NT2/D1 (cell line): ENCODE measurements around the gene TBC1D9B.

Experiments used
- DNase-seq: peaks from one replicate; pipeline ENCODE4 v3.0.0-alpha.2; 2011; ENCODE audit warnings: low read depth, low spot score
- H3K27me3 ChIP-seq: 2 replicates; pipeline ENCODE4 v1.6.0; 2011; ENCODE audit warnings: mild to moderate bottlenecking; ENCODE audit not compliant: insufficient read length, insufficient read depth
- H3K36me3 ChIP-seq: 2 replicates; pipeline ENCODE4 v1.6.1; 2011; ENCODE audit warnings: mild to moderate bottlenecking, low read length, mixed read lengths; ENCODE audit not compliant: insufficient read depth, insufficient read length
- H3K4me1 ChIP-seq: 2 replicates; pipeline ENCODE4 v1.5.1; 2011; ENCODE audit not compliant: insufficient read depth, insufficient read length
- H3K4me3 ChIP-seq: 2 replicates; pipeline ENCODE4 v1.5.1; 2011; ENCODE audit warnings: low read depth; ENCODE audit not compliant: insufficient read length
- H3K9ac ChIP-seq: 2 replicates; pipeline ENCODE4 v1.6.0; 2011; ENCODE audit warnings: low read depth; ENCODE audit not compliant: insufficient read length
- H3K9me3 ChIP-seq: 2 replicates; pipeline ENCODE4 v1.5.1; 2011; ENCODE audit warnings: mild to moderate bottlenecking, low read length; ENCODE audit not compliant: insufficient read depth
- SUZ12 ChIP-seq: IDR thresholded peaks from 2 replicates; pipeline ENCODE4 v1.6.1; 2011; ENCODE audit not compliant: insufficient read length, insufficient read depth; ENCODE audit errors: extremely low read depth
- YY1 ChIP-seq: IDR thresholded peaks from 2 replicates; pipeline ENCODE4 v1.6.1; 2011; ENCODE audit not compliant: insufficient read length, insufficient read depth
- ZNF274 ChIP-seq: IDR thresholded peaks from 2 replicates; pipeline ENCODE4 v1.6.1; 2011; ENCODE audit warnings: mild to moderate bottlenecking, low read depth, low read length

TBC1D9B gene

GRCh38 chr5:179906795-179907555 is 722 bp downstream of the TBC1D9B start:
- Histone ChIP-seq H3K4me3 (peak overlapping the region; percentile 51), H3K9me3 (no peaks in the 10 kb centered on the region), H3K36me3 (peaks cover 38% of the 10 kb centered on the region), H3K9ac (peak overlapping the region; percentile 83), H3K4me1 (peaks cover 9% of the 10 kb centered on the region), H3K27me3 (no peaks in the 10 kb centered on the region)
- no peak for TF ChIP-seq ZNF274
- no peak for TF ChIP-seq SUZ12
- no peak for TF ChIP-seq YY1
- DNase-seq = no peak

- Histone ChIP-seq H3K9ac (peak overlapping the region; percentile 83), H3K4me3 (no peak overlapping the region), H3K36me3 (peaks cover 42% of the 10 kb centered on the region), H3K27me3 (no peaks in the 10 kb centered on the region), H3K4me1 (peaks cover 9% of the 10 kb centered on the region), H3K9me3 (no peaks in the 10 kb centered on the region)
- DNase-seq = no peak
- TF ChIP-seq ZNF274 (no peak), YY1 (no peak), SUZ12 (no peak)
These were observed 1.4 kb downstream of the TBC1D9B start for GRCh38 chr5:179906294-179906794.

DNA sequence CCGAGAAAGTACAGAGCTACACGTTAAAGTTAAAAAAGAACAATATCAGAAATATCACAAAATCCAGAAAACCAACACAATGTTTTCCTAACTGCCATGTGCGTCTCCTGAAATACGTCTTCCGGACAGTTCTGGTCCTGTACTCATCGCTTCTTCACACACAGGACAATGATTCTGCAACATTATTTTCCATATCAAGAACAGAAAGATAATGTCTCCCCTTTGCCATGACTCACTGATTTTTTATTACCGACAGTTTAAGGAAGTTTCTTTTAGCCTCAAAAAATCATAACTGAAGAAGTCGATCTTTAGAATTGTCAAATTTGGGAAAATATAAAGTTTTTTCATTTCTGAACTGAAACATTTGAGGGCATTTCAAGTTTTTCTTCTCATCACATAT is 2.5 kb downstream of the TBC1D9B start:
- H3K27me3 ChIP-seq = no peaks in the 10 kb centered on the region
- H3K9me3 ChIP-seq = no peaks in the 10 kb centered on the region
- TF ChIP-seq ZNF274 (no peak), SUZ12 (no peak), YY1 (no peak)
- no peak for DNase-seq
- peaks cover 49% of the 10 kb centered on the region for H3K36me3 ChIP-seq
- H3K9ac ChIP-seq = no peak overlapping the region
- H3K4me1 ChIP-seq = peaks cover 9% of the 10 kb centered on the region
- H3K4me3 ChIP-seq = no peak overlapping the region

- H3K36me3 ChIP-seq = peaks cover 53% of the 10 kb centered on the region
- TF ChIP-seq YY1 (no peak), ZNF274 (no peak), SUZ12 (no peak)
- no peaks in the 10 kb centered on the region for H3K27me3 ChIP-seq
- no peak for DNase-seq
- H3K9ac ChIP-seq = no peak overlapping the region
- H3K9me3 ChIP-seq = no peaks in the 10 kb centered on the region
- no peak overlapping the region for H3K4me3 ChIP-seq
- H3K4me1 ChIP-seq = peaks cover 9% of the 10 kb centered on the region
These were observed 3.1 kb downstream of the TBC1D9B start for GRCh38 chr5:179904463-179905160.

DNA sequence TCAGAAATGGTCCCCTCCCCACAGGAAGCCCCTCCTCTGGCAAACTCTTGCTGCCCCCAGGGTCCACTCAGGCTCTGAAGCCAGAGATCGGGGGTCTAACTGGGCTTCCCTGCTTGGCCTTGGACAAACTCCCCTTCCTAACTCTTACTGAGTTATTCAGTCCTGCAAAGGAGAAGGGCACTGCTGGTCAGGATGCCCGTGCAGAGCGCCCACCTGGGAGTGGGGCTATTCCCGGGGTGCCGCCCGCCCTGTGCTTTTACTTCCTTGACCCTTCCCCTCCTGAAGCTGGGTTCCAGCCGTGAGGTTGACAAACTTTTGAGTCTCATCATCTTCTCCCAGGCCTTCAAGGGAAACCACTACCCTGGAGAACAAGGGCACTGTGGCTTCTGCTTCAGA is 4.9 kb downstream of the TBC1D9B start:
- peaks cover 65% of the 10 kb centered on the region for H3K36me3 ChIP-seq
- no peak for TF ChIP-seq SUZ12
- no peaks in the 10 kb centered on the region for H3K9me3 ChIP-seq
- H3K4me3 ChIP-seq = no peak overlapping the region
- H3K9ac ChIP-seq = no peak overlapping the region
- peaks cover 9% of the 10 kb centered on the region for H3K4me1 ChIP-seq
- H3K27me3 ChIP-seq = no peaks in the 10 kb centered on the region
- no peak for DNase-seq

DNA sequence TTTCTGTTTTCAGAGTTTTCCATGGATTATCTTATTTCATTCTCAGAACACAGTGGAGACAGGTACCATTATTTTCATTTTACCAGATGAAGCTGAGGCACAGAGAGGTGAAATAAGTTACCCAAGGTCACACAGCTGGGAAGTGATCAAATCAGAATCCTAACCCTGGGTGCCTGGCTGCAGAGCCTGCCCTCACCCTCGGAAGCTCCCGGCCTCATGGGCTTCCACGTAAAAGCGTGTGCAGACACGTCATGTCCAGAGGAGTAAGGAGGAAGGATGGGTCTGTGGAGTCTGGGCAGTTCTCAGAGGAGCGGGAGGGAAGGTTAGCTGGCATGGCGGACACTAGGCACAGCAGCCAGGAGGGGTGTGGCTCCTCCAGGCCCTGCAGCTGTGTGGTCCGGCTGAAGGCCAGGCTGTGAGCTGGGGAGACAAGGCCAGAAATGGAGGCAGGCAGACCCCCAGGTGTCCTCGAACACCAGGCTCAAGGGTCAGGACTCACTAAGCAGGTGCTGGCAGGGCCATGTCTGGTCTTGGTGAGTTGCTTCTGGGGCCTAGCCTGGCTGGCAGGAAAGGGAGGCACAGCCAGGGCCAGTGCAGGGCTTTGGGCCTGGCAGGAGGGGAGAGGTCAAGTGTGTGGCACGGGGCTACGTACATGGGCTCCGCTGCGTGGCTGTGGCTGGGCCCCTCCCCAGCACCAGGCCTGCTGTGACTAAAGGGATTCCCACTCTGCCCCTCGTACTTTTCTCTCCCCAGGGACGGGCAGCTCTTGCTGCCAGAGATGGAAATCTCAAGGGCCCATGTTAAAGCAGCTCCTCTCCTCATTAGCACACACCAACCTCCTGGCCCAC is 5.6 kb downstream of the TBC1D9B start:
- no peak for DNase-seq
- TF ChIP-seq ZNF274 (no peak), YY1 (no peak), SUZ12 (no peak)
- Histone ChIP-seq H3K9ac (no peak overlapping the region), H3K27me3 (no peaks in the 10 kb centered on the region), H3K9me3 (no peaks in the 10 kb centered on the region), H3K4me3 (no peak overlapping the region), H3K4me1 (peaks cover 9% of the 10 kb centered on the region), H3K36me3 (peaks cover 70% of the 10 kb centered on the region)

- Histone ChIP-seq H3K9ac (no peak overlapping the region), H3K27me3 (no peaks in the 10 kb centered on the region), H3K4me3 (no peak overlapping the region), H3K36me3 (peaks cover 69% of the 10 kb centered on the region), H3K4me1 (peaks cover 4% of the 10 kb centered on the region), H3K9me3 (no peaks in the 10 kb centered on the region)
- no peak for DNase-seq
- TF ChIP-seq YY1 (no peak), ZNF274 (no peak), SUZ12 (no peak)
These were observed 6.2 kb downstream of the TBC1D9B start for GRCh38 chr5:179901462-179901861.
